ENCODE measurements around the gene GSK3A.

GSK3A gene

DNA sequence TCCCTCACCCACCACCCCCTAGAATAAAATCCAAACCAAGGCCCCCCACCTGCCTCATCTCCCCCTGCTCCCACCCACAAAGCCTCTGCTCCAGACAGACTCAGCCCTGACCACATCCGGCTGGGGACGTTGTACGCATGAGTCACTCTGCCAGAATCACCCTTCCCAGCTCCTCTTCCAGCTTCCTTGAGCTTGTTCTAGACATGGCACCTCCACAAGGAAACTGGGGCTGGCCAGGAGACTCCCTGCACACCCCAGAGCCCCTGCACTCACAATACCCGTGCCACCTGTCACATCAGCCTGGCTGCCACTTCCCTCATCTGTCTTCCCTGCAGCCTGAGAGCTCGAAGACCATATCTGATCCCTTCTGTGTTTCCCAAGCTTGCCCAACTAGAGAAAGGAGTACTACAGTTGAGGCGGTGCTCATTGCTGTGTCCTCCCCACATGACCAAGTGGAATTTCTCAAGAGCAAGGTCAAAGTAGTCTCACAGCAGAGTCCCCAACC is 34.6 kb downstream of the GSK3A start:
- Histone ChIP-seq H3K9ac (ENCODE audit: low read depth, low read length) (no peak overlapping the region), H3K36me3 (ENCODE audit: insufficient read depth, low read depth, low read length) (peaks cover 81% of the 10 kb centered on the region), H3K4me1 (ENCODE audit: insufficient read depth, low read length) (peaks cover 8% of the 10 kb centered on the region), H3K9me3 (ENCODE audit: insufficient read depth, low read depth, low read length) (no peaks in the 10 kb centered on the region), H3K27ac (ENCODE audit: low read length) (no peak overlapping the region), H3K4me3 (ENCODE audit: low read length) (no peak overlapping the region), H3K27me3 (ENCODE audit: insufficient read depth, low read length) (no peaks in the 10 kb centered on the region)

DNA sequence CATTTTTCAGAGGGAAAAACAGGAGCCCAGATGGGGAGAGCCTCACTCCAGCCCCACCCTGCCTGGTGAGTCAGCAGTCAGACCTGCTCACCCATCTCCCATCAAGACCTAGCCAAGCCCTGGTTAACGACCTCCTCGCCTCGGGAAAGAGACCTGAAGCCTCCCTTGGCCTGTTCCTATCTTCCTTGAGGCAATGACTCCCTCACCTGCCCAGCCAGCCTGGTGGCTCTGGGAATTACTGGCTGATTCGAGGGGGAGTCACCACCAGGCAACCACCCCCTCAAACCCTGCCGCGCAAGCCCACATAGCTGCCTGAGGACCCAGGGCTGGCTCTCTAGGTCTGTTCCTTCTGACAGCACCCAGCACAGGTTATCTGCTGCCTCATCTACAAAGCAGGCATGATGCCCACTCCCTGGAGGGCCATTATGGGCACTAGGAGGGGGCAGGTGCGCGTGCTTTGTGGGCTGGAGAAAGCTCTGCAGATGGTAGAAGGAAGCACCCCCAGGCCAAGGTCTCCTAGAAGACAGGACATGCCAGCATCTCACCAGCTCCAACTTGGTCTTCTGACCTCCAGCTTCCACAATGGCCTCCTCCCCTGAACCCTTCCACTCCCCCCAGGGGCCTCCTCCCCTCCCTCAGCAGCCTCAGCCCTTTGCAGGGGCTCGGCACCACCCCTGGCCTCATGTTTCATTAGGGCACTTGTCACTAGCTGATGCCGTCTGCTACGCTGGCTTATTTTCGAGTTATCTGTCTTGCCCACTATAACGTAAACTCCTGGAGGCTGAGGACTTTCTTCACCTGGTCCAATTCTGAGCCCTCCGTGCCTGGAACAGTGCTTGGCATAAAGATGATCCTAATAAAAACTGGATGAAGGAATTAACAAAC is 35.3 kb downstream of the GSK3A start:
- Histone ChIP-seq H3K9ac (ENCODE audit: low read depth, low read length) (no peak overlapping the region), H3K36me3 (ENCODE audit: insufficient read depth, low read depth, low read length) (peaks cover 85% of the 10 kb centered on the region), H3K9me3 (ENCODE audit: insufficient read depth, low read depth, low read length) (no peaks in the 10 kb centered on the region), H3K27me3 (ENCODE audit: insufficient read depth, low read length) (no peaks in the 10 kb centered on the region), H3K27ac (ENCODE audit: low read length) (no peak overlapping the region), H3K4me1 (ENCODE audit: insufficient read depth, low read length) (peaks cover 8% of the 10 kb centered on the region), H3K4me3 (ENCODE audit: low read length) (no peak overlapping the region)

DNA sequence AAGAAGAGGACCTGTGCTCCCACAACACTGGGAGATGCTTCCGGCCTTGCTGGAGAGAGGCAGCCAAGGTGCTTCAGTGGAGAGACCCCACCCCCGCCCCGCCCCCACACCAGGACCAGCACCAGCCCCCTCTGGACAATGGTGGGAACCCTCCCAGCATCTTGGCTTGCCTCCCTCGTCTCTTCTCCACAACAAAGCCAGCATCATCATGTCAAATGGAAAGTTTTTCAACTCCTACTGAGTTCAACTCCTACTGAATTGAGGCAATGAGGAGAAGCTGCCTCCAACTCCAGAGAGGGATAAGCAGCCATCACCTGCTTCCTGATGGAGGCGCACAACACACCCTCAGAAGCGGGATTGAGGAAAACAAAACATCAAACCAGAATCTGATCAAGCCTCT is 37.7 kb downstream of the GSK3A start:
- Histone ChIP-seq H3K4me1 (ENCODE audit: insufficient read depth, low read length) (peaks cover 8% of the 10 kb centered on the region), H3K27ac (ENCODE audit: low read length) (no peak overlapping the region), H3K4me3 (ENCODE audit: low read length) (peak overlapping the region; percentile 20; the same call in 1 of the 2 replicates), H3K9me3 (ENCODE audit: insufficient read depth, low read depth, low read length) (no peaks in the 10 kb centered on the region), H3K36me3 (ENCODE audit: insufficient read depth, low read depth, low read length) (peaks cover 93% of the 10 kb centered on the region), H3K9ac (ENCODE audit: low read depth, low read length) (peak overlapping the region; percentile 63; the same call in 1 of the 2 replicates), H3K27me3 (ENCODE audit: insufficient read depth, low read length) (no peaks in the 10 kb centered on the region)

DNA sequence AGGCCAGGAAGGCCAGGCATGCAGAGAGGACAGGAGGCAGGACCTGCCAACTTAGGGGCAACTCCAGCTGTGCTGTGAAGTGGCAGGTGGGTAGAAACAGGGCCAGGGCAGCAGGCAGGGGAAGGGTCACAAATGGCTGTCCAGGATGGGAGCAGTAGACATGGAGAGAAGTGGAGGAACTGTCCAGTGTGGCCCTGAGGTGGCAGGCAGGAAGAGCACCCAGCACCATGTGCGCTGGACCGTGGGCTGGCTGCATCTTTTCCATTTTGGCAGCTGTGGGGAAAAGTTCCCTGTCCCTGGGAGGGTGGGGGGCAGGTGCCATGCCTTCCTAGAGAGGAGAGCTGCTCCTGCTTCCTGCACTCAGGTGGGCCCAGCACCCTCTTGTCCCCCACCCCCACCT is 38.7 kb downstream of the GSK3A start:
- Histone ChIP-seq H3K9me3 (ENCODE audit: insufficient read depth, low read depth, low read length) (no peaks in the 10 kb centered on the region), H3K27me3 (ENCODE audit: insufficient read depth, low read length) (no peaks in the 10 kb centered on the region), H3K4me1 (ENCODE audit: insufficient read depth, low read length) (peaks cover 8% of the 10 kb centered on the region), H3K4me3 (ENCODE audit: low read length) (no peak overlapping the region), H3K36me3 (ENCODE audit: insufficient read depth, low read depth, low read length) (peaks cover 93% of the 10 kb centered on the region), H3K9ac (ENCODE audit: low read depth, low read length) (no peak overlapping the region), H3K27ac (ENCODE audit: low read length) (no peak overlapping the region)

DNA sequence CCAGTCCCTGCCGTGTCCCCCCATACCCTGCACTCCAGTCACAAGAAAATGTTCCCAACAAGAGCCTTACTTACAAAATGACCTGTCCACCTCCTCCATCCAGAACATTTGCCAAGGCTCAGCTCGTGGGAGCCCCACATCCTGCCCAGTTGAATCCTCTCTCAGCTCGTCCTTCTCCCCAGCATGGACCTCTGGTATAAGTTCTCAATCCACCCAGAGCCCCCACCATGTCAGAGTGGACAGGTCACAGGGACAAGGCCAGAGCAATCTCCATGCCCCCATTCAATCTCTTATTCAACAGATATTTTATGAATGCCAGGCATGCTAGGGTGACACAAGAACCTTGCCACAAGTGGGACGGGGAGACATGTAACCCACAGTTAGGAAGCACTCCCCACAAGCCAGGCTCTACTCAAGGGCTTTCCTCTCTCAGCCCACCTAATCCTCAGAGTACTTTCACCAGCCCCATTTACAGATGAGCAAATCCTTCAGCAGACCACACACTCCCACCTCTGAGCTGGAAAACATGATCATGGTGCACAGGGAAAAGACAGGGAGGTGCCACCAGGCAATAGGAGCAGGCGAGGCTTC is 40.0 kb downstream of the GSK3A start:
- Histone ChIP-seq H3K4me1 (ENCODE audit: insufficient read depth, low read length) (peaks cover 8% of the 10 kb centered on the region), H3K9me3 (ENCODE audit: insufficient read depth, low read depth, low read length) (no peaks in the 10 kb centered on the region), H3K4me3 (ENCODE audit: low read length) (no peak overlapping the region), H3K9ac (ENCODE audit: low read depth, low read length) (no peak overlapping the region), H3K27me3 (ENCODE audit: insufficient read depth, low read length) (no peaks in the 10 kb centered on the region), H3K36me3 (ENCODE audit: insufficient read depth, low read depth, low read length) (peaks cover 83% of the 10 kb centered on the region), H3K27ac (ENCODE audit: low read length) (no peak overlapping the region)

DNA sequence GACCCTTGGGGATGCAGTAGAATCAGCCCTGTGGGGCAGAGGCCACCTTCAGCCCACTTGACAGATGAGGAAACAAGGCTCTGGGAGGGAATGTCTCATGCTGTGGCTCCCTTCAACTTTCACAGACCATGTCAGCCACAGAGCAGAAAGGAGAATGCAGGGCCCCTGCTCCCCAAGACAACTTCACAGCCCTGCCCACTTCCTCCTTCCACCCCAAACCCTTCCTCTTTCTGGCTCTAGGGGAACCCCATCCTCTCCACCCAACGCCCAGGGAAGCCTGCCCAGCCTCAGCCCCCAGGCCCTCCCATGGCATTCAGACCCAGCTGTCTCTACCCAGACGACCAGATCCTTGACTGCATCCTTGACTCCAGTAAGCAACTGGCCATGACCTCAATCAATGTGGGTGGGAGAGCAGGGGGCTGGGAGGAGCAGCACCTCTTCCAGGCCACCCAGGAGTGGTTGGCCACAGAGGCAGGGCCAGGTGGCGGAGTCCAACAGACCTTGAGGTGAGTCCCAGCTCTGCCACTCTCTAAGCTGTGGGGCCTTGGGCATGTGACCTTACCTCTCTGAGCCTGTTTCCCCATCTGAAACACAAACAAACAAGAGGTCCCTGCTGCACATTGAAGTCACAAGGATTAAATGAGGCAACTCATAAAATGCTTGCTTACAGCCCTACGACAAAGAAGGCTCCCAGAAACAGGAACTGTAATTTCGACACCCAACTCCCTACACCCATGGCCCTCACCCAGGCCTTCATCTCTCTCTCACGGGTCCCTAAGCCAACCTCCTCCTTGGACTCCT is 40.7 kb downstream of the GSK3A start:
- Histone ChIP-seq H3K9me3 (ENCODE audit: insufficient read depth, low read depth, low read length) (no peaks in the 10 kb centered on the region), H3K4me3 (ENCODE audit: low read length) (no peak overlapping the region), H3K27me3 (ENCODE audit: insufficient read depth, low read length) (no peaks in the 10 kb centered on the region), H3K4me1 (ENCODE audit: insufficient read depth, low read length) (peaks cover 13% of the 10 kb centered on the region), H3K27ac (ENCODE audit: low read length) (no peak overlapping the region), H3K36me3 (ENCODE audit: insufficient read depth, low read depth, low read length) (peaks cover 76% of the 10 kb centered on the region), H3K9ac (ENCODE audit: low read depth, low read length) (no peak overlapping the region)

DNA sequence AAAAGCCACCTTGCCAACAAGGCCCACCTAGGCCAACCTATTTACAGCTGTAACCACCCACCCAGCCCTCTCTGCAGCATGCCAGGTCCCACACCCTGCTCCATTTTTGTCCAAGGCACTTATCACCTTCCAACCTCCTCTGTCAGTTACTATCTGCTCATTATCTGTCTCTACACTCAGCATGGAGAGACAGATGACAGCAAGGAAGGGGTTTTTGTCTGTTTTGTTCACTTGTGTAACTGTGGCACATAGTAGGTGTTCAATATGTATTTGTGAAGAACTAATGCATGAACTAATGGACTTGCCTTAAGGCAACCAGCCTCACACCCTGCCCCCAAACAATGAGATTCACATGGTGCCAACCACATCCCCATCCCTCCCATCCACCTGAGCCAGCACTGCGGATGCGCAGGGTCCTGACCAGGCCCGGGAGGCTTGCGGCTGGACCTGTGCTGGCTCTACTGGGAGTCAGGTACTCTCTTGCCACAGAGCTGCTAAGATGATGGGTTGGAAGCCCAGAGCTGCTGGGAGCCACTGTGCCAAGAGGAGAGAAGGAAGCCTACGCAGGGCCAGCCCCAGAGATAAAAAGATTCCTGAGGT is 42.2 kb downstream of the GSK3A start:
- H3K27me3 ChIP-seq (ENCODE audit: insufficient read depth, low read length): no peaks in the 10 kb centered on the region
- no peak overlapping the region for H3K4me3 ChIP-seq (ENCODE audit: low read length)
- no peak overlapping the region for H3K27ac ChIP-seq (ENCODE audit: low read length)
- no peak overlapping the region for H3K9ac ChIP-seq (ENCODE audit: low read depth, low read length)
- no peaks in the 10 kb centered on the region for H3K9me3 ChIP-seq (ENCODE audit: insufficient read depth, low read depth, low read length)
- H3K4me1 ChIP-seq (ENCODE audit: insufficient read depth, low read length): peaks cover 13% of the 10 kb centered on the region
- H3K36me3 ChIP-seq (ENCODE audit: insufficient read depth, low read depth, low read length): peaks cover 62% of the 10 kb centered on the region

DNA sequence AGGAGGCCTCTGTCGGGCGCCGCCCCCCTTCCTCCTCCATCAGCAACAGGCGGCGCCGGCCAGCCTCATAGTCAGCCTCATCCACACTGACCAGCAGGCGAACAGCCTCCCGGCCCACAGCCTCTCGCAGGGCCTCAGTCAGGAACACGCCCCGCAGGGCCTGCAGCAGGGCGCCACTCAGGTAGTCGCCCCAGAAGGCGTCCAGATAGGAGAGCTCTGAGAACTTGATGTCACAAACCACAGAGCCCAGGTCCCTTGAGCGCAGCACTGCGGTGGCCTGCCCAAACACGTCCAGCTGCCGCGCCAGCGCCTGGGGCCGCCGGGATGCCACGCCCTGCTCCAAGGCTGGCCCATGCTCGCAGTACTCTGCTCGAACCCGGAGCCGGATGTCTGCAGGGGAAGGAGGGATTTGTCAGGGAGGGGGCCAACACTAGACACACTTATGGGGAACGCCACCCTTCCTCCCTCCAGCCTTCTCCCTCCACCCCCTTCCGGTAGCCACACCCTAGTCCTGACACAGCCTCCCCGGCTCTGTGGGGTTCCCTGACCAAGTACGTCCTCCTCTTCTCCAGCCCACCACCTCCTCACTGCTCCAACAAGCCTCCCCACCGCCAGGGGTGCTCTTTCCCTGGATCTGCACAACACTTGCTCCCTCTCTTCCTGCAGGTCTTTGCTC is 42.8 kb downstream of the GSK3A start:
- H3K27me3 ChIP-seq (ENCODE audit: insufficient read depth, low read length): no peaks in the 10 kb centered on the region
- H3K4me3 ChIP-seq (ENCODE audit: low read length): no peak overlapping the region
- peaks cover 58% of the 10 kb centered on the region for H3K36me3 ChIP-seq (ENCODE audit: insufficient read depth, low read depth, low read length)
- H3K27ac ChIP-seq (ENCODE audit: low read length): no peak overlapping the region
- peaks cover 9% of the 10 kb centered on the region; the same call in 1 of the 2 replicates for H3K4me1 ChIP-seq (ENCODE audit: insufficient read depth, low read length)
- H3K9me3 ChIP-seq (ENCODE audit: insufficient read depth, low read depth, low read length): no peaks in the 10 kb centered on the region
- no peak overlapping the region for H3K9ac ChIP-seq (ENCODE audit: low read depth, low read length)

DNA sequence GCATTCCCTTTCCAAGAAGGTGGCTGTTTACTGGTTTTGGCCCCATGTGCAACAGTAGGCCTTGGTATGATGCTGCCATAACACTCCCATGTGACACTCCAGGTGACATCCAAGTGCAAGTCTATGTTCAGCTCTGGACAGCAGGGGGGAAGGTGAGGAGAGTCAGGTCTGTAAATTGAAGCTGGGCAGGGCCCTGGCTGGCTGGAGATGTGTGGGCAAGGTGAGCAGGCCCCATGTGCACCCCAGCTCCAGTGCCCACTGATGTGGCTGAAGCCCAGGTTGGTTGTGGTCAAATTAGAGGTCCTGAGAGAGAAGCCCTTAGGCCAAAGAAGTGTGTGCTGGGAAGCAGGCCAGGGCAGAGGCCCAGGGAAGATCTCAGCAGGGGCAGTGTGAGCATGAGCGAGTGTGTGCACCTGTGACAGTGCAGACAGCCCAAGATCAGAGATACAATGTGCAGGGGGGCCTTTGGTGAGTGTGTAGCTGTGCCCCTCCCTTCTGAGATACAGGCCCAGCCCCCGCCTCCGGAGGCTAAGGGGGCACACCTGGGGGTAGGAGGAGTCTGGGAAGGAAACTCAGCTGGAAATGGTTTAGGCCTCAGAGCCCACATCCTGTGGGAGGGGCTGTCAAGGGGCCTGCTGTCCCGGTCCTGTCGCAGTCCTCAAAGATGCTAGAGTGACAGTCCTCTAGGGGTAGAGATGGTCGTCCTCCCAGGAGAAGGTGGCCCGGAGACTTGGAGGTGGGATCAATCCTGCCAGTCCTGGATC is 43.5 kb downstream of the GSK3A start:
- peaks cover 5% of the 10 kb centered on the region; the same call in 1 of the 2 replicates for H3K4me1 ChIP-seq (ENCODE audit: insufficient read depth, low read length)
- H3K27ac ChIP-seq (ENCODE audit: low read length): no peak overlapping the region

DNA sequence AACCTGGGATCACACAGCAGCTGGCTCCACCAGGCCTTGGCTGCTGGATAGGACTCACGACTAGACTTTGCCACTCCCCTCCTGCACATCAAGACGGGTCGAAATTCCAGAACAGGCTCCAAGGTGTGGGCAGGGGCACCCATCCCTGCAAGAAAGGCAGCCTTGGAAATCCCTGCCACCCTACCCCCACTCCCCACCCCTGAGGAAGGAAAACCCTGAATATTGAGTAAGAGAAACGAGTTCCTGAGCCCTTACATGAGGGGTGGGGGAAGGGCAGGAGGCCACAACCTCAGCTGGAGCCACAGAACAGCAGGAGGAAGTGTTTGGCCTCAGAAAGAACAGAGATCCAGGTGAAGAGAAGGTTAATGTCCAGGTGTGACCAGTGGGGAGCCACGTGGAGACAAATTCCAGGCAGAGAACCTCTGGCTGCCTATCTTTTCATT is 45.0 kb downstream of the GSK3A start:
- H3K27me3 ChIP-seq (ENCODE audit: insufficient read depth, low read length): no peaks in the 10 kb centered on the region
- H3K4me3 ChIP-seq (ENCODE audit: low read length): no peak overlapping the region
- H3K9me3 ChIP-seq (ENCODE audit: insufficient read depth, low read depth, low read length): no peaks in the 10 kb centered on the region
- H3K36me3 ChIP-seq (ENCODE audit: insufficient read depth, low read depth, low read length): peaks cover 37% of the 10 kb centered on the region
- peaks cover 5% of the 10 kb centered on the region; the same call in 1 of the 2 replicates for H3K4me1 ChIP-seq (ENCODE audit: insufficient read depth, low read length)
- no peak overlapping the region for H3K27ac ChIP-seq (ENCODE audit: low read length)
- peak overlapping the region; percentile 3; the same call in 1 of the 2 replicates for H3K9ac ChIP-seq (ENCODE audit: low read depth, low read length)

More for the DNA sequence above, 43.5 kb downstream of the GSK3A start:
- no peak overlapping the region for H3K4me3 ChIP-seq (ENCODE audit: low read length)
- peaks cover 52% of the 10 kb centered on the region for H3K36me3 ChIP-seq (ENCODE audit: insufficient read depth, low read depth, low read length)
- H3K9me3 ChIP-seq (ENCODE audit: insufficient read depth, low read depth, low read length): no peaks in the 10 kb centered on the region
- no peaks in the 10 kb centered on the region for H3K27me3 ChIP-seq (ENCODE audit: insufficient read depth, low read length)
- no peak overlapping the region; the same call in 1 of the 2 replicates for H3K9ac ChIP-seq (ENCODE audit: low read depth, low read length)

All from iPS-20b (cell line).